ENCODE results near the gene CACNA2D4. TPM values are rescaled to one million over a fixed set of nuclear protein-coding genes. Genes with fewer than 3 reads are reported as not detected.

The CACNA2D4 gene
- polyA plus RNA-seq, 1 donor: 2.0 TPM

Other genes with a start within 250 kb of the CACNA2D4 start
- 24.3 TPM for gene ADIPOR2, start 227.6 kb downstream of the CACNA2D4 start, polyA plus RNA-seq (ENCODE audit: insufficient read length)
- gene LRTM2, start 98.1 kb downstream of the CACNA2D4 start, polyA plus RNA-seq (ENCODE audit: insufficient read length): 0.81 TPM
- gene DCP1B, start 85.8 kb upstream of the CACNA2D4 start, polyA plus RNA-seq (ENCODE audit: insufficient read length): 13.8 TPM
- 3.2 TPM for gene CACNA1C, start 134.3 kb upstream of the CACNA2D4 start, polyA plus RNA-seq (ENCODE audit: insufficient read length)